HG03280 (cell line): ENCODE measurements around the gene C17orf50.

Source experiments
- ATAC-seq: cut with Tn5 transposase; IDR thresholded peaks from one replicate; pipeline ENCODE4 v1.9.1; 2021; ENCODE audit warnings: mild to moderate bottlenecking, moderate library complexity; ENCODE audit not compliant: unreplicated experiment

Gene C17orf50

DNA sequence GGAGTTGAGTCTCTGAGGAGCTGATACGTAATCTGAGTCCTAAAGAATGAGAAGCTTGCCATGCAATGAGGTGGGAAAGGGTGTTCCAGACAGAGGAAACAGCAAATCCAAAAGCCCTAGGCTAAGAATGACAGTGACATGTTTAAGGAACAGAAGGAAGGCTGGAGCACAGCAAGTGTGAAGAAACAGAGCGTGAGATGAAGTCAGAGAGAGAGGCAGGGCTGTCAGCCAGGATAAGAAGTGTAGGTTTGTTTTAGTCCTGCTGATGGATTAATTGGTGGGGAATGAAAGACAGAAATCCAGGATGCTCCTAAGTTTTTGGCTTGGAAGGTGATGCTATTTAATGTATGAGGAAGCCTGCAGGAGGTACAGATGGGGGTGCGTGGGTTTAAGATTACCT is 20.3 kb downstream of the C17orf50 start:
- no peak for ATAC-seq

- ATAC-seq = no peak
Observed at GRCh38 chr17:35784895-35785294, 24.2 kb downstream of the C17orf50 start.

GRCh38 chr17:35786941-35787432 is 26.3 kb downstream of the C17orf50 start:
- no peak for ATAC-seq

DNA sequence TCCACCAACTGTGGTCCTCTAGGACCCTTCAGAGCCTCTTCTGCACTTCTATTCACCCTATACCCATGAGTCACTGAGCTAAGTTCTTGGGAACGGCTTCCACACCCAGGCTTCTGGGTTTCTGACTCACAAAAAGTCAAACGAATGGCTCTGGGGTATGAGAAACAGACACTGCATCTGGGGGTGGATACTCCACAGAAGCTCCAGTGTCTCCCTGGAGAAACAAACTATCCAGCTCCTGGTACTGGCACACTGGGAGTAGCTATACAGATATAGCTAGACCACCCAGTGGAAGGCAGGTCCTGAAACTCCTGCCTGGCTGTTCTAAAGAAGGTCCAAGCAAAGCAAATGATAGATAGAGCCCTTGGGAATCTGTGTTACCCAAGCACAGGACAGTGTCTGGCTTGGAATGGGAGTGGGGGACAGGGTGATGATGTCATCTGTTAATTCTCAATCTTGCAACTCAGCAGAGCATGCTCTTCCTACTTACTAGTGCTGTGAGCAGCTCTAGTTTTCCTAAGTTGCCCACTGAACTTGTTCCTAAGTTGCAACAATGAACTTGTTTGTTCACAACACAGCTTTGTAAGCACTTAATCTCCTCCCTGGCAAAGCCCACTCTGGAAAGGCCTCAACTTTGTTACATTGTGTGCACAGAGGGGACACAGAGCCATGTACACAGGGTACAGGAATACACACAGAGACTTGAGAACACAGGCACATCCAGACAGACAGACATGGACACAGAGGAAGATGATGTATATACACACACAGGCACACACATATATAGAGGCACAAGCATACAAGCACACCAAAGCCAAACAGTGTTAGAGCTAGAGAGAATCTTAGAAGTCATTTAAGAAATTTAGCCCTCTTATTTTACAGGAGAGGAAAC is 28.0 kb downstream of the C17orf50 start:
- no peak for ATAC-seq

DNA sequence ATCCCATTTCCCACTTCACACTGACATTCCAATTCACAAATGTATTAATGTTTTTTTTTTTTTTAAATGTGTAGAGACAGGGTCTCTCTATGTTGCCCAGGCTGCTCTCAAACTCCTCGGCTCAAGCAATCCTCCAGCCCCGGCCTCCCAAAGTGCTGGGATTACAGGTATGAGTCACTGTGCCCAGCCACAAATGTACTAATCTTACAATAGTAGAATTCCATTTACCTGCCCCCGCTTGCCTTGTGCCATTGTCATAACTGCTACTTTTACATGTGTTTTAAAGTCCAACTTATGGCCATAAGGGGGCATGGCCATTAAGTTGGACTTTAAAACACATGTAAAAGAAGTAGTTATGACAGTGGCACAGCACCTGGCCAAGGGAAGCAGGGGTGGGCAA is 30.2 kb downstream of the C17orf50 start:
- ATAC-seq = no peak

DNA sequence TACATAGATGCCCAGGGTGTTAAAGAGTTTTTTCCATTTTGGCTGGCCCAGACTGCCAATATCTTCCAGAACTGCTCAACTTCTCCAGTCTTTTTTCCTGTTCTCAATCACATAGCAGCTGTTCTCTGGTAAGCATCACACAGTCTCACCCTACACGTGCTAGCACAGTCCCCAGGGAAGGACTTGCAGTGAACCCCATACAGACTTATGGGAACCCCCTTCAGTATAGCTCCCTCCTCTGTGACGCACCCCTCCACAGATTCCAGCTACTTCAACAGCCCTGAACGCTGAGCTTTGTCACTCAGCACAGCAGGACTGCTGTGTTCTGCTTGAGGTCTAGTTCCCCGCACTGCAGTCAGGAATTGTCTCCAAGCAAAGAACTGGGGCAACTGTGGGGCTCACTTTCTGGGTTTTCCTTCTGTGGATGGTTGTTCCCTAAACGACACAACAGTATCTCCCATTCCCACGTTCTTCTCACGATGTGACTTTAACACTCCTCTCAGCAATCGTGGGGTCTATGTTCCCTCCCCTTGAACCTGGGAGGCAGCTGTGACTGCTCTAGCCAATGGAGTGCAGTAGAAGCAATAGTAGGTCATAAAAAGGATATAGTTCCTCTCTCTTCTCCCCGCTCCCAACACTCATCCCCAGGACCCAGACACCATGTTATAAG is 31.1 kb downstream of the C17orf50 start:
- no peak for ATAC-seq

DNA sequence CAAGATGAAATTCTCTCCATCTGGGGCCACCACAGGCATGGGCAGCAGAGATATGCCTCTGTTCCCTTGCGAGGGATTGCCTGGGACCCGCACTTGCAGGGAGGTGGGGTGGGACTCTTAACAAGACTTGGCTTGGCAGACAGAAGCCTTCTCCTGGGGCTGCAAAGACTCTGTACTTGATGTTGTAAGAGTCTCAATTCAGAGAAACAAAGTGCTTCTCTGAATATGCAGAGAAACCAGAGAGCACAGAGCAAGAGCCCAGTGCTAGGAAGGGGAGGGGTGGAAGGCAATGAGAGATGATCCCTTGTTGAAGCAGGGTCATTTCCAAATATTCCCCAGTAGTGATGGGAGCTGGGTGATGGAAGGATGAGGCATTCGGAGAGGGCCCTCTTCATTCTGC is 32.6 kb downstream of the C17orf50 start:
- ATAC-seq = no peak

DNA sequence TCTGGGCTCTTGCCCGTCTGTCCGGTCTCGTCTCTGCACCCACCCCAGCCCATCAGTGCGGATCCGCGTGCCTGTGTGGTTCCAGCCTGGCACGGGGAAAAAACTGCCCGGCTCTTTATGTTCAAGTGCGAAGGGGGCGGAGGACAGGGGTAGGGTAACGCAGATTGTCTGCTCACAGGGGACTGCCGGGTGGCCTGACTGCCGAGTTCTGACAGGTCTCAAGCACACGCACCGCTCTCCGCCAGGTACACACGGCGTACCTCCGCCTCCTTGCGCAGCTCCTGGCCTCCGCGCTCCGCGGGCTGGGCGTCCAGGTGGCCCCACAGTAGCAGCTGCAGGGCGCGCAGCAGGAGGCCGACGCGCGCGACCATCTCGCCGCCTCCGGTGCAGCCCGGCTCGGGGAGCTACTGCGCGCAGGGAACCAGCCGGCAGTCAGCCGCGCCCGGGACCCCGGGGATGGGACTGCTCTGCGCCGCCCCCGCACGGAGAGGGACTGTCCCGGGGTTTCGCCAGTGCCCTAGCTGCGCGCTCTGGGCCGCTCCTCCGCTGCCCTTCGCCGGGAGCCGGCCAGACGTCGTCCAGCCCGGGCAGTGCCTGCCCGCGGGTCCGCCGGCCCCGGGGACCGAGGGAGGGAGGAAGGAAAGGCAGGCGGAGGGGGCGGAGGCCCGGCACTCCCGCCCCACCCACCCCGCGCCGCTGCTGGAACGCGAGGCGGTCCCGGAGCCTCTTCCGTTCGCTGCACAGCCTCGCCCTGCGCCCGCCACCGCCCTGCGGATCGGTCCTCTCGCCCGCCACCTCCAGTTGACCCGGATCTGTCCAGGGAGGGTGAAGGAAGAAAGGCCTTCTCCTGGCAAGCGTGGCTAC is 34.6 kb downstream of the C17orf50 start, which contains the start of gene MMP28:
Gene MMP28, minus strand, starts transcription at position 635 of the 864 bp plus-strand sequence. Its CDS starts 264 bp downstream, at position 371.
- no peak for ATAC-seq

GRCh38 chr17:35795871-35796265 is 35.2 kb downstream of the C17orf50 start:
- ATAC-seq = no peak

DNA sequence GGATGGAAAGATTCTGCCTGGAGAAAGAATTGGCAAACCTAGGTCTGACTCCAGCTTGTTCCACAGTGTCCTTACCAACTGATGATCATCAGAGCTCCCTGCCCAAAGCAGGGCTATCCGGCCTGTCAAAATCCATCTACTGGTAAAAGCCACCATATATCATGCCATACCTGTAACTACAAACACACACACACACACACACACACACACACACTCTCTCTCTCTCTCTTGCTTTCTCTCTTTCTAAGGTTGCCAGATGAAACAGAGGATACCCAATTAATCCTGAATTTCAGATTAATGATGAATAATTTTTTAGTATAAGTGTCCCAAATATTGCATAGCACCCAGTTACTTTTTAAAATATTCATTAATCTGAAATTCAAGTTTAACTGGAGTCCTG is 36.3 kb downstream of the C17orf50 start:
- ATAC-seq = no peak

DNA sequence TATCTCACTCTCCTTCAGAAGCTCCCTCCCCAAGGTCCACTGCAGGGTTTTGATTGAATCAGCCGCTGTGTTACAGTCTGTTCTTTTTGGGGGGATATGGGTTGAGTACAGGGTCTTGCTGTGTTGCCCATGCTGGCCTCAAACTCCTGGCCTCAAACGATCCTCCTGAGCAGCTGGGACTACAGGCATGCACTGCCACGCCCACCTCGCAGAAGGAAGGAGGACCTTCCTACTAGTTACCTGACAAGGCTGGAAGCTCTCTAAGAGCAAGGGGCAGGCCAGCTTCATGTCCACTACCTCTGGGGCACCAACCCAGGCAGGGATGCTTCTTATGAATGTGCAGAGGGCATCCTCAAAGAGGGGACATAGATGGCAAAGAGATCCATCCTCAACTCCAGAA is 36.7 kb downstream of the C17orf50 start:
- ATAC-seq = no peak

DNA sequence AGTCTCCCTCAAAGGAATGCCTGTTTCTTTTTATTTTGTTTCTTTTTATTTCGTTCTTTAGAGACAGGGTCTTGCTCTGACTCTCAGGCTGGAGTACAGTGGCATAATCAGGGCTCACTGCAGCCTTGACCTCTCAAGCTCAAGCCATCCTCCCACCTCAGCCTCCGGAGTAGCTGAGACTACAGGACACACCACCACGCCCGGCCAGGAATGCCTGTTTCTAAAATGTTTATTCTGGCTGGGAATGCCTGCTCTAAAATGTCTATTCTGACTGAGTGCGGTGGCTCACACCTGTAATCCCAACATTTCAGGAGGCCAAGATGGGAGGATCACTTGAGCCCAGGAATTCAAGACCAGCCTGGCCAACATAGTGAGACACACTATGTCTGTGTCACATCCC is 37.2 kb downstream of the C17orf50 start:
- ATAC-seq = no peak

DNA sequence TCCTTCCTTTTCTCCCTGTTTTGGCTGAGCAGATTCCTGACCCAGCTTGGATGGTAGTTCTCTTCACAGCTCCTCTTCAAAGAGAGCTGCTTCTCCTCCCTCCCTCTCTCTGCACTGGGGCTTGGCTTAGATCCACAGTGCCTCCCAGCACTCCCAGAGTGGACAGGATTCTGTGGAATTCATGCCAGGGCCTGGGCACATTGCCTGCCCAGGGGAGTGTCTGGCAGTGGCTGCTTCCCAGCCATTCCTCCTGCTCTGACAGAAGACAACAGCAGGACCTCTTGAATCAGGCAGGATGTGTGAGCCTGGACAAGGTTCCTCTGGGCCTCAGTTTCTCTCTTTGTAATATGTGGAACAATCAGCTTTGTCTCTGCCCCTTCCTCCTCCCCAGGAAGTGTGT is 39.3 kb downstream of the C17orf50 start:
- no peak for ATAC-seq

GRCh38 chr17:35801583-35802224 is 41.0 kb downstream of the C17orf50 start:
- ATAC-seq = no peak

DNA sequence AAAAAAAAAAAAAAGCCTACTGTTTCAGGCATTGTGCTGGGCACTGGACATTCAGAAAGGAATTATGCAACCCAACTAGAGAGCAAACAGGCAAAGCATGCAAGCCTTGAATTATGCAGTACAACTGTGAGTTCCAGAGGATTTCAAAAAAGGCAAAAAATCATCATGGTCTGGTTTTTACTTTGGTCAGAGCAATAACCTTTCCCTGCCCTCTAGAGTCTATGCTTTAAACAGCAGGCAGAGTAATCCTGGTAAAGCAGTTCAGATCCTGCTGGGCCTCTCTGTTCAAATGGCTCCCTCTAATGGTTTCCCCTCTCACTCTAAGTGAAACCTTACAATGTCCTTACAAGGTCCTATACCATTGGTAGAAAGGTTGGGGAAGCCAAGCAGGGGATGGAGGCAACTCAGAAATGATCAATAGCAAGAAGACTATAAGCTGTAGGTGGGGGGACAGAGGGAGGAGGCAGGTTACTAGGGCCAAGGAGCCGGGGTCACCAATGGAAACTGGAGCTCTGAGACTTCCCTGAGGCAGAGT is 44.0 kb downstream of the C17orf50 start:
- ATAC-seq = no peak

- no peak for ATAC-seq
Observed at GRCh38 chr17:35807371-35808144, 46.9 kb downstream of the C17orf50 start.

DNA sequence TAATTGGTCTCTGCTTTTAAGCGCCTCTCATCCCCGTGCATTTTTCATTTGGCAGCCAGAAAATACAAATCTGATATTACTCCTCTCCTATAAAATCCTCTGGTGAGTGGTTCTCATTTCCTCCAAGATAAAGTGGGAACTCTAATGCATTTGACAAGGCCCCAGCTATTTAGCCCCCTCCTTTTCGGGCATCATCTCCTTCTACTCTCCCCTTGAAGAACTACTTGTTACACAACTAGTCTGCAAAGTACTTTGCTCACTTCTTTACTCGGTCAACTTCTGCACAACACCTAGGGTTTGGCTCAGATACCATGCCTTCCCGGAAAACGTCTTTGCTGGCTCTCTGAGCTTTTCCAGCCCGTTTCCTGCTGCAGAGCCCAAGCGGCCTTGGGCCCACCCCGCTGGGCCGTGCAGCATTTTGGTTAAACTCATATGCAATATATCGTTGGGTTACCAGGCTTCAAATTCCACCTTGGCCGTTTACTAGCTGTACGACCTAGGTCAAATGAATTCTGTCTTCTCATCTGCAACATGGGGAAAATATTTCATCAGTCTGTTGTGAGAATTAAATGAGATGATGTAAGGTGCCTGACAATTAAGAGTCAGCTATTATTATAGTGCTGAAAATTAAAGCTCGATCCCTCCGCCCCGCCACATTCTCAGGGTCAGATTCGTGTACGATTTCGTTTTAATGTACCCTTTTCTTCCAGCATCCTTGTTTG is 47.7 kb downstream of the C17orf50 start:
- ATAC-seq = no peak

GRCh38 chr17:35808962-35809854 is 48.5 kb downstream of the C17orf50 start, which contains the start of gene TAF15:
Gene TAF15 (plus strand): TSS chr17:35809484. CDS start chr17:35809570, 86 bp downstream.
- ATAC-seq = peak; percentile 90
